OCI-M2 (cell line): ENCODE results near the gene CEP95.
A peak's percentile ranks its signal among the peaks of the same experiment; 100 is the strongest.
"Not testable (repeated sequence)": the region's sequence is repeated elsewhere in the genome, so short reads cannot be mapped to it uniquely, and the experiment has no call there.

Experiments used
- DNase-seq: peaks from one replicate; lab custom pipeline; 2025; ENCODE audit not compliant: unreplicated experiment; lab: John Stamatoyannopoulos, UW

The CEP95 gene

GRCh38 chr17:64506576-64507412, at the start of gene CEP95:
TSS of gene CEP95 (plus strand) at chr17:64506977. CDS start at chr17:64507098, 121 bp downstream.
- peak; percentile 92 for DNase-seq

GRCh38 chr17:64457156-64457555, 49.6 kb upstream of the CEP95 start:
- no peak for DNase-seq

- DNase-seq, result no peak
Observed at GRCh38 chr17:64458756-64459155, 48.0 kb upstream of the CEP95 start.

GRCh38 chr17:64459284-64459747, 47.5 kb upstream of the CEP95 start:
- DNase-seq, result no peak

GRCh38 chr17:64459818-64460217, 47.0 kb upstream of the CEP95 start:
- not testable (repeated sequence) for DNase-seq

- no peak for DNase-seq
Observed at GRCh38 chr17:64460955-64461354, 45.8 kb upstream of the CEP95 start.

GRCh38 chr17:64461788-64462187, 45.0 kb upstream of the CEP95 start:
- no peak for DNase-seq

GRCh38 chr17:64466019-64466735, 40.6 kb upstream of the CEP95 start:
- no peak for DNase-seq

- DNase-seq, result not testable (repeated sequence)
Observed at GRCh38 chr17:64466834-64467233, 39.9 kb upstream of the CEP95 start.

- no peak for DNase-seq
Observed at GRCh38 chr17:64470625-64471024, 36.2 kb upstream of the CEP95 start.

- no peak for DNase-seq
Observed at GRCh38 chr17:64471440-64471839, 35.3 kb upstream of the CEP95 start.

GRCh38 chr17:64472564-64472963, 34.2 kb upstream of the CEP95 start:
- no peak for DNase-seq

GRCh38 chr17:64477849-64478248, 28.9 kb upstream of the CEP95 start:
- DNase-seq, result no peak

- no peak for DNase-seq
Observed at GRCh38 chr17:64480951-64481350, 25.8 kb upstream of the CEP95 start.

- no peak for DNase-seq
Observed at GRCh38 chr17:64484380-64484779, 22.4 kb upstream of the CEP95 start.

GRCh38 chr17:64488301-64488700, 18.5 kb upstream of the CEP95 start:
- no peak for DNase-seq

- no peak for DNase-seq
Observed at GRCh38 chr17:64491034-64491860, 15.5 kb upstream of the CEP95 start.

- no peak for DNase-seq
Observed at GRCh38 chr17:64491994-64492393, 14.8 kb upstream of the CEP95 start.

- no peak for DNase-seq
Observed at GRCh38 chr17:64492481-64493109, 14.2 kb upstream of the CEP95 start.

GRCh38 chr17:64494121-64494520, 12.7 kb upstream of the CEP95 start:
- no peak for DNase-seq

- not testable (repeated sequence) for DNase-seq
Observed at GRCh38 chr17:64495300-64495699, 11.5 kb upstream of the CEP95 start.
